Measurements from ENCODE around the gene ITGAL.
A peak's percentile ranks its signal among the peaks of the same experiment; 100 is the strongest.
"Not testable (repeated sequence)": the region's sequence is repeated elsewhere in the genome, so short reads cannot be mapped to it uniquely, and the experiment has no call there.

ITGAL gene

GRCh38 chr16:30458561-30459394 is 13.8 kb upstream of the ITGAL start:
- DNase-seq (ENCODE audit: insufficient read length) (peak; percentile 56), FAIRE-seq (peak; percentile 98)
- TF ChIP-seq POLR2A (IDR thresholded peaks at IDR 0.05; ENCODE audit: low read depth, low read length) (peak; percentile 98), TAF1 (IDR thresholded peaks at IDR 0.05; ENCODE audit: borderline replicate concordance, low read depth, low read length) (peak; percentile 87), POLR2AphosphoS5 (IDR thresholded peaks at IDR 0.05; ENCODE audit: low read depth, low read length) (peak; percentile 98)

GRCh38 chr16:30459456-30459855 is 13.1 kb upstream of the ITGAL start:
- TF ChIP-seq POLR2AphosphoS5 (IDR thresholded peaks at IDR 0.05; ENCODE audit: low read depth, low read length) (no peak), TAF1 (IDR thresholded peaks at IDR 0.05; ENCODE audit: borderline replicate concordance, low read depth, low read length) (no peak), POLR2A (IDR thresholded peaks at IDR 0.05; ENCODE audit: low read depth, low read length) (no peak)
- FAIRE-seq (peak; percentile 40), DNase-seq (ENCODE audit: insufficient read length) (no peak)

GRCh38 chr16:30461426-30461825 is 11.1 kb upstream of the ITGAL start:
- not testable (repeated sequence) for FAIRE-seq; DNase-seq (ENCODE audit: insufficient read length)

GRCh38 chr16:30464078-30464477 is 8.5 kb upstream of the ITGAL start:
- no peak for TF ChIP-seq TAF1 (IDR thresholded peaks at IDR 0.05; ENCODE audit: borderline replicate concordance, low read depth, low read length)
- TF ChIP-seq POLR2A (IDR thresholded peaks at IDR 0.05; ENCODE audit: low read depth, low read length): no peak
- no peak for TF ChIP-seq POLR2AphosphoS5 (IDR thresholded peaks at IDR 0.05; ENCODE audit: low read depth, low read length)
- DNase-seq (ENCODE audit: insufficient read length) (no peak), FAIRE-seq (no peak)

GRCh38 chr16:30470170-30470512 is 2.4 kb upstream of the ITGAL start:
- DNase-seq (ENCODE audit: insufficient read length) (no peak), FAIRE-seq (no peak)
- TF ChIP-seq POLR2AphosphoS5 (IDR thresholded peaks at IDR 0.05; ENCODE audit: low read depth, low read length) (no peak), POLR2A (IDR thresholded peaks at IDR 0.05; ENCODE audit: low read depth, low read length) (no peak), TAF1 (IDR thresholded peaks at IDR 0.05; ENCODE audit: borderline replicate concordance, low read depth, low read length) (no peak)

GRCh38 chr16:30470632-30470995 is 1.9 kb upstream of the ITGAL start:
- FAIRE-seq: no peak
- no peak for DNase-seq (ENCODE audit: insufficient read length)
- TF ChIP-seq POLR2AphosphoS5 (IDR thresholded peaks at IDR 0.05; ENCODE audit: low read depth, low read length) (no peak), TAF1 (IDR thresholded peaks at IDR 0.05; ENCODE audit: borderline replicate concordance, low read depth, low read length) (no peak), POLR2A (IDR thresholded peaks at IDR 0.05; ENCODE audit: low read depth, low read length) (no peak)

GRCh38 chr16:30473231-30474073 is 910 bp downstream of the ITGAL start:
- TF ChIP-seq POLR2AphosphoS5 (IDR thresholded peaks at IDR 0.05; ENCODE audit: low read depth, low read length): no peak
- peak; percentile 38; the same call in 1 of the 2 replicates for TF ChIP-seq POLR2A (IDR thresholded peaks at IDR 0.05; ENCODE audit: low read depth, low read length)
- no peak for TF ChIP-seq TAF1 (IDR thresholded peaks at IDR 0.05; ENCODE audit: borderline replicate concordance, low read depth, low read length)
- FAIRE-seq (peak; percentile 66), DNase-seq (ENCODE audit: insufficient read length) (peak; percentile 54)

- TF ChIP-seq POLR2AphosphoS5 (IDR thresholded peaks at IDR 0.05; ENCODE audit: low read depth, low read length) (no peak), TAF1 (IDR thresholded peaks at IDR 0.05; ENCODE audit: borderline replicate concordance, low read depth, low read length) (no peak), POLR2A (IDR thresholded peaks at IDR 0.05; ENCODE audit: low read depth, low read length) (no peak)
- FAIRE-seq (no peak), DNase-seq (ENCODE audit: insufficient read length) (no peak)
Measured at GRCh38 chr16:30474074-30474452, 1.5 kb downstream of the ITGAL start.

GRCh38 chr16:30474684-30475083 is 2.1 kb downstream of the ITGAL start:
- DNase-seq (ENCODE audit: insufficient read length) (no peak), FAIRE-seq (no peak)
- no peak for TF ChIP-seq POLR2AphosphoS5 (IDR thresholded peaks at IDR 0.05; ENCODE audit: low read depth, low read length)
- no peak for TF ChIP-seq TAF1 (IDR thresholded peaks at IDR 0.05; ENCODE audit: borderline replicate concordance, low read depth, low read length)
- TF ChIP-seq POLR2A (IDR thresholded peaks at IDR 0.05; ENCODE audit: low read depth, low read length): no peak

GRCh38 chr16:30476991-30477390 is 4.4 kb downstream of the ITGAL start:
- no peak for FAIRE-seq
- TF ChIP-seq TAF1 (IDR thresholded peaks at IDR 0.05; ENCODE audit: borderline replicate concordance, low read depth, low read length) (no peak), POLR2AphosphoS5 (IDR thresholded peaks at IDR 0.05; ENCODE audit: low read depth, low read length) (no peak)

GRCh38 chr16:30477773-30478172 is 5.2 kb downstream of the ITGAL start:
- not testable (repeated sequence) for FAIRE-seq; DNase-seq (ENCODE audit: insufficient read length)

More at GRCh38 chr16:30476991-30477390, 4.4 kb downstream of the ITGAL start:
- no peak for DNase-seq (ENCODE audit: insufficient read length)
